Stomach (tissue), 4 donors: Measurements from ENCODE around the gene EHD3.

Experiments used
- EP300 ChIP-seq: sonication (generic); formaldehyde crosslinking; IDR thresholded peaks from one replicate; pipeline ENCODE4 v1.6.1; 2017; ENCODE audit warnings: antibody characterized with exemption
- POLR2A ChIP-seq, 4 donors: fragments of 450-650 bp; IDR thresholded peaks; one replicate each; pipeline ENCODE4 v1.6.1; 2016; ENCODE audit warnings: antibody characterized with exemption in 4 of 4, control low read depth in 2 of 4, mild to moderate bottlenecking in 1 of 4, moderate library complexity in 1 of 4
- POLR2AphosphoS5 ChIP-seq, 3 donors: sonication (generic); formaldehyde crosslinking; IDR thresholded peaks; one replicate each; pipeline ENCODE4 v1.6.1; 2016; ENCODE audit warnings: antibody characterized with exemption in 3 of 3
- TF ChIP-seq, protein P1 (sequence below), 7 experiments: fragments of 450-650 bp in 4 of 7; fragments of 200-600 bp in 3 of 7; sonication (generic) in 3 of 7; IDR thresholded peaks; one replicate each; pipeline ENCODE4 v1.5.1; 2016 to 2019; ENCODE audit warnings: antibody characterized with exemption in 7 of 7, control low read depth in 2 of 7, mild to moderate bottlenecking in 1 of 7

GRCh38 chr2:31270131-31270530 lies 36.2 kb downstream of the EHD3 start:
- TF ChIP-seq, protein P1, sequence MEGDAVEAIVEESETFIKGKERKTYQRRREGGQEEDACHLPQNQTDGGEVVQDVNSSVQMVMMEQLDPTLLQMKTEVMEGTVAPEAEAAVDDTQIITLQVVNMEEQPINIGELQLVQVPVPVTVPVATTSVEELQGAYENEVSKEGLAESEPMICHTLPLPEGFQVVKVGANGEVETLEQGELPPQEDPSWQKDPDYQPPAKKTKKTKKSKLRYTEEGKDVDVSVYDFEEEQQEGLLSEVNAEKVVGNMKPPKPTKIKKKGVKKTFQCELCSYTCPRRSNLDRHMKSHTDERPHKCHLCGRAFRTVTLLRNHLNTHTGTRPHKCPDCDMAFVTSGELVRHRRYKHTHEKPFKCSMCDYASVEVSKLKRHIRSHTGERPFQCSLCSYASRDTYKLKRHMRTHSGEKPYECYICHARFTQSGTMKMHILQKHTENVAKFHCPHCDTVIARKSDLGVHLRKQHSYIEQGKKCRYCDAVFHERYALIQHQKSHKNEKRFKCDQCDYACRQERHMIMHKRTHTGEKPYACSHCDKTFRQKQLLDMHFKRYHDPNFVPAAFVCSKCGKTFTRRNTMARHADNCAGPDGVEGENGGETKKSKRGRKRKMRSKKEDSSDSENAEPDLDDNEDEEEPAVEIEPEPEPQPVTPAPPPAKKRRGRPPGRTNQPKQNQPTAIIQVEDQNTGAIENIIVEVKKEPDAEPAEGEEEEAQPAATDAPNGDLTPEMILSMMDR (IDR thresholded peaks at IDR 0.05): no peak
- no peak for TF ChIP-seq EP300
- no peak for TF ChIP-seq POLR2AphosphoS5 (IDR thresholded peaks at IDR 0.05)
- TF ChIP-seq POLR2A (IDR thresholded peaks at IDR 0.05): no peak
